Endothelial cell of umbilical vein (primary cell): ENCODE measurements around the gene VSIG10. TPM values are rescaled to one million over a fixed set of nuclear protein-coding genes. Genes with fewer than 3 reads are reported as not detected.
"Not testable (repeated sequence)": the region's sequence is repeated elsewhere in the genome, so short reads cannot be mapped to it uniquely, and the experiment has no call there.

ENCODE experiments used
- BruUV-seq: library from RNA; stranded (reverse); fragments of 400-500 nt; replicated peaks from 2 replicates; lab custom pipeline; 2021; lab: Mats Ljungman, UMichigan
- CTCF ChIA-PET: fragments of 300-600, 350-600 bp; sonication (Branson Sonifier 250); formaldehyde crosslinking; loops from one replicate; lab custom pipeline; 2021; ENCODE audit warnings: antibody characterized with exemption, inconsistent platforms; lab: Charles Lee
- POLR2A ChIA-PET: fragments of 300-600, 350-600 bp; sonication (Branson Sonifier 250); formaldehyde crosslinking; loops from one replicate; lab custom pipeline; 2021; ENCODE audit warnings: antibody characterized with exemption, inconsistent platforms; lab: Charles Lee
- DNase-seq: peaks from one replicate; pipeline ENCODE4 v3.0.0-alpha.2; 2011; ENCODE audit warnings: low read depth, low spot score
- FAIRE-seq: peaks from 2 replicates; lab custom pipeline; 2011; peaks lifted over from hg19 to GRCh38; lab: Jason Lieb, UNC
- H2AFZ ChIP-seq: 2 replicates; pipeline ENCODE4 v1.6.0; 2012; ENCODE audit warnings: low read depth, low read length, control low read depth, inconsistent platforms
- H3K27ac ChIP-seq: 2 replicates; pipeline ENCODE4 v1.5.1; 2011; ENCODE audit warnings: low read depth, mild to moderate bottlenecking, control low read depth, low read length, moderate library complexity; ENCODE audit not compliant: insufficient read depth
- H3K27me3 ChIP-seq, 2 experiments: 2 replicates each; pipeline versions ENCODE4 v1.6.0 to v1.6.1; 2011; ENCODE audit warnings: low read length in 2 of 2, mixed read lengths in 1 of 2; ENCODE audit not compliant: control insufficient read depth in 2 of 2, insufficient read depth in 2 of 2
- H3K36me3 ChIP-seq, 2 experiments: 2 replicates in 1 of 2; 3 replicates in 1 of 2; pipeline ENCODE4 v1.5.1; 2011; ENCODE audit warnings: low read length in 2 of 2, mild to moderate bottlenecking in 1 of 2, moderate library complexity in 1 of 2; ENCODE audit not compliant: control insufficient read depth in 2 of 2, insufficient read depth in 2 of 2; ENCODE audit errors: extremely low read depth in 1 of 2
- H3K4me1 ChIP-seq: 3 replicates; pipeline ENCODE4 v1.5.1; 2011; ENCODE audit warnings: mild to moderate bottlenecking, low read length; ENCODE audit not compliant: control insufficient read depth, insufficient read depth; ENCODE audit errors: extremely low read depth
- H3K4me2 ChIP-seq: 2 replicates; pipeline ENCODE4 v1.6.1; 2011; ENCODE audit warnings: low read length, control low read depth, mixed read lengths; ENCODE audit not compliant: insufficient read depth
- H3K4me3 ChIP-seq, 3 experiments: fragments of 200-600 bp in 1 of 3; sonication (generic), shearing (Covaris generic) in 1 of 3; replicated peaks in 1 of 3; 2 replicates each; pipeline ENCODE4 v1.5.1; 2011 to 2016; ENCODE audit warnings: control low read depth in 3 of 3, low read length in 3 of 3, mild to moderate bottlenecking in 2 of 3, inconsistent platforms in 1 of 3, low read depth in 1 of 3, moderate library complexity in 1 of 3; ENCODE audit not compliant: insufficient read depth in 1 of 3
- H3K79me2 ChIP-seq: 2 replicates; pipeline ENCODE4 v1.6.0; 2012; ENCODE audit warnings: low read length, inconsistent platforms; ENCODE audit not compliant: control insufficient read depth, insufficient read depth
- H3K9ac ChIP-seq: replicated peaks from 2 replicates; pipeline ENCODE3; 2011; ENCODE audit warnings: low read length, control low read depth; ENCODE audit not compliant: insufficient read depth; ENCODE audit errors: extremely low read depth
- H3K9me1 ChIP-seq: replicated peaks from 3 replicates; pipeline ENCODE4 v1.6.0; 2011; ENCODE audit warnings: mild to moderate bottlenecking, low read length; ENCODE audit not compliant: control insufficient read depth, insufficient read depth; ENCODE audit errors: extremely low read depth
- H3K9me3 ChIP-seq: replicated peaks from 2 replicates; pipeline ENCODE4 v1.5.1; 2012; ENCODE audit warnings: low read length, inconsistent platforms; ENCODE audit not compliant: control insufficient read depth, insufficient read depth
- H4K20me1 ChIP-seq: replicated peaks from 2 replicates; pipeline ENCODE3; 2011; ENCODE audit warnings: mild to moderate bottlenecking, low read length; ENCODE audit not compliant: control insufficient read depth, insufficient read depth; ENCODE audit errors: extremely low read depth
- EZH2 ChIP-seq: IDR thresholded peaks from 2 replicates; pipeline ENCODE4 v1.6.1; 2012; ENCODE audit warnings: borderline replicate concordance, low read depth, mild to moderate bottlenecking, moderate library complexity, low read length, inconsistent platforms; ENCODE audit not compliant: severe bottlenecking
- FOS ChIP-seq: IDR thresholded peaks from 2 replicates; pipeline ENCODE4 v1.6.1; 2011; ENCODE audit warnings: mild to moderate bottlenecking, low read length, moderate library complexity, borderline replicate concordance; ENCODE audit not compliant: insufficient read depth
- GATA2 ChIP-seq: IDR thresholded peaks from 2 replicates; pipeline ENCODE4 v1.7.0; 2011; ENCODE audit warnings: low read depth, mild to moderate bottlenecking, moderate library complexity, mixed read lengths, low read length; ENCODE audit not compliant: insufficient read length, insufficient read depth
- JUN ChIP-seq: IDR thresholded peaks from 2 replicates; pipeline ENCODE4 v1.6.1; 2011; ENCODE audit warnings: borderline replicate concordance, low read depth; ENCODE audit not compliant: insufficient read length, insufficient read depth
- MAX ChIP-seq: IDR thresholded peaks from 2 replicates; pipeline ENCODE4 v1.6.1; 2011; ENCODE audit not compliant: insufficient read depth, insufficient read length
- MYC ChIP-seq: IDR thresholded peaks from one replicate; pipeline ENCODE4 v1.6.1; 2011; ENCODE audit warnings: mild to moderate bottlenecking, low read depth, low read length
- POLR2A ChIP-seq: IDR thresholded peaks from 2 replicates; pipeline ENCODE4 v1.6.1; 2012; ENCODE audit warnings: low read depth, mild to moderate bottlenecking, control low read depth, low read length
- dilution Hi-C: fragments of 300-500 bp; cut with MboI; formaldehyde crosslinking; loops from one replicate; pipeline ENCODE4 v1.15.0; 2019; ENCODE audit warnings: low sequenced_read_pairs; ENCODE audit not compliant: extremely low pct_ligation_motif_present
- intact Hi-C: fragments of 100-400 bp; cut with micrococcal nuclease; formaldehyde crosslinking; loops from one replicate; pipeline ENCODE4 v1.10.0; 2022
- polyA plus RNA-seq, 4 experiments: library from polyadenylated mRNA; depleted of rRNA in 3 of 4; stranded (reverse) in 3 of 4; unstranded in 1 of 4; fragments of >200 nt; gene quantifications; 2 replicates each; pipeline versions ENCODE4 v1.2.1 to v1.2.3, GENCODE V29; 2011 to 2012; ENCODE audit warnings: missing spikeins in 1 of 4
- total RNA-seq: library from RNA; stranded (reverse); gene quantifications from 2 replicates; pipeline ENCODE4 v1.2.3, GENCODE V29; 2021

Gene VSIG10
- total and polyA plus RNA-seq, 2 donors (not counting 3 experiments of a cell fraction or from before 2014, with no cell fraction given), result 16.3 to 38.4 TPM

GRCh38 chr12:118089782-118090181, 14.0 kb downstream of the VSIG10 start:
- H3K9ac ChIP-seq, result no peak overlapping the region
- CTCF ChIA-PET, result no interaction called here
- TF ChIP-seq JUN (no peak), POLR2A (no peak), EZH2 (no peak), MAX (no peak), MYC (no peak)

GRCh38 chr12:118082161-118082560, 21.6 kb downstream of the VSIG10 start:
- Histone ChIP-seq H4K20me1 (no peaks in the 10 kb centered on the region), H3K27me3 (no peaks in the 10 kb centered on the region), H3K9ac (no peak overlapping the region), H3K36me3 (peaks cover 0 to 4% of the 10 kb centered on the region in 2 experiments), H3K9me1 (no peaks in the 10 kb centered on the region), H3K4me2 (no peak overlapping the region), H3K9me3 (no peaks in the 10 kb centered on the region), H3K27ac (no peak overlapping the region), H3K4me3 (no peak overlapping the region), H3K4me1 (no peaks in the 10 kb centered on the region), H3K79me2 (no peaks in the 10 kb centered on the region), H2AFZ (no peak overlapping the region)
- ChIA-PET CTCF (interaction anchor here (1.3 kb wide), 1 partner anchor 18 kb away, joined by 7 read pairs; no protein-coding TSS in a partner anchor), POLR2A (no interaction called here)
- DNase-seq (no peak), FAIRE-seq (no peak)
- intact Hi-C loops (no loop called here), dilution Hi-C loops (no loop called here)
- BruUV-seq, result no TSS peak
- TF ChIP-seq POLR2A (no peak), EZH2 (no peak), FOS (no peak), MYC (no peak), GATA2 (no peak)

More at GRCh38 chr12:118089782-118090181, 14.0 kb downstream of the VSIG10 start:
- no peak for FAIRE-seq
- no peaks in the 10 kb centered on the region for H3K27me3 ChIP-seq
- no peak overlapping the region for H2AFZ ChIP-seq
- H3K9me3 ChIP-seq, result no peaks in the 10 kb centered on the region
- dilution Hi-C loops (no loop called here), intact Hi-C loops (loop anchor here (1.0 kb wide), 1 partner anchor 26 kb away; no protein-coding TSS in a partner anchor)
- BruUV-seq, result no TSS peak
- no peaks in the 10 kb centered on the region for H4K20me1 ChIP-seq
- no peaks in the 10 kb centered on the region for H3K79me2 ChIP-seq
- no peaks in the 10 kb centered on the region for H3K36me3 ChIP-seq
- H3K4me3 ChIP-seq, result no peak overlapping the region
- H3K4me2 ChIP-seq, result no peak overlapping the region
- no peaks in the 10 kb centered on the region for H3K9me1 ChIP-seq
- DNase-seq, result no peak
- H3K27ac ChIP-seq, result no peak overlapping the region
- no peaks in the 10 kb centered on the region for H3K4me1 ChIP-seq
- POLR2A ChIA-PET, result no interaction called here

GRCh38 chr12:118081521-118081920, 22.3 kb downstream of the VSIG10 start:
- H3K4me1 ChIP-seq, BruUV-seq, H3K9ac ChIP-seq, POLR2A ChIA-PET, H3K27me3 ChIP-seq, H4K20me1 ChIP-seq, H3K9me3 ChIP-seq, H3K4me3 ChIP-seq, H3K9me1 ChIP-seq, H2AFZ ChIP-seq, dilution Hi-C loops, FAIRE-seq, DNase-seq, H3K27ac ChIP-seq, H3K4me2 ChIP-seq, H3K79me2 ChIP-seq, H3K36me3 ChIP-seq, intact Hi-C loops: not testable (repeated sequence)
- CTCF ChIA-PET, result interaction anchor here (1.3 kb wide), 1 partner anchor 17 kb away, joined by 7 read pairs; no protein-coding TSS in a partner anchor
